Panc1 (cell line): ENCODE measurements around the gene ALPK1. TPM values are rescaled to one million over a fixed set of nuclear protein-coding genes. Genes with fewer than 3 reads are reported as not detected.

Experiments
- ATAC-seq: fragments of 200-7000 bp; cut with Tn5 transposase; 2 replicates; pipeline ENCODE4 v1.9.1; 2020; ENCODE audit warnings: mild to moderate bottlenecking, moderate library complexity
- BruUV-seq: library from RNA; stranded (reverse); fragments of 400-500 nt; replicated peaks from 2 replicates; lab custom pipeline; 2021; lab: Mats Ljungman, UMichigan
- CTCF ChIA-PET: fragments of 300-600 bp; sonication (Branson Sonifier 250); formaldehyde crosslinking; loops from one replicate; lab custom pipeline; 2022; ENCODE audit warnings: antibody characterized with exemption; lab: Charles Lee
- POLR2A ChIA-PET: fragments of 300-600 bp; sonication (Branson Sonifier 250); formaldehyde crosslinking; loops from one replicate; lab custom pipeline; 2022; ENCODE audit warnings: antibody characterized with exemption; lab: Charles Lee
- DNase-seq: peaks from one replicate; pipeline ENCODE4 v3.0.0-alpha.2; 2010; ENCODE audit warnings: low read depth, low spot score
- H3K27ac ChIP-seq: 2 replicates; pipeline ENCODE4 v1.5.1; 2011; ENCODE audit warnings: mild to moderate bottlenecking, low read length, inconsistent platforms
- H3K27me3 ChIP-seq: fragments of 200-500 bp; sonication (Bioruptor generic); 2 replicates; pipeline ENCODE4 v1.6.0; 2014; ENCODE audit warnings: low read length, inconsistent platforms; ENCODE audit not compliant: control insufficient read depth, insufficient read depth
- H3K36me3 ChIP-seq: fragments of 200-500 bp; sonication (Bioruptor generic); 2 replicates; pipeline ENCODE4 v1.5.1; 2014; ENCODE audit warnings: inconsistent platforms, mild to moderate bottlenecking, low read length, moderate library complexity; ENCODE audit not compliant: control insufficient read depth, insufficient read depth
- H3K4me1 ChIP-seq: 2 replicates; pipeline ENCODE4 v1.5.1; 2011; ENCODE audit warnings: inconsistent platforms, mild to moderate bottlenecking, low read length, moderate library complexity; ENCODE audit not compliant: control insufficient read depth, insufficient read depth
- H3K4me3 ChIP-seq, 2 experiments: 2 replicates each; pipeline ENCODE4 v1.5.1; 2011 to 2012; ENCODE audit warnings: low read depth in 2 of 2, low read length in 2 of 2, mild to moderate bottlenecking in 2 of 2, inconsistent platforms in 1 of 2, moderate library complexity in 1 of 2
- H3K9me3 ChIP-seq: fragments of 200-500 bp; sonication (Bioruptor generic); 2 replicates; pipeline ENCODE4 v1.5.1; 2014; ENCODE audit warnings: low read depth, mild to moderate bottlenecking, inconsistent platforms, low read length, moderate library complexity; ENCODE audit not compliant: control insufficient read depth, insufficient read depth
- POLR2AphosphoS5 ChIP-seq: IDR thresholded peaks from 2 replicates; pipeline ENCODE4 v1.6.1; 2012; ENCODE audit warnings: mild to moderate bottlenecking, low read depth, low read length, moderate library complexity
- SIN3A ChIP-seq: IDR thresholded peaks from 2 replicates; pipeline ENCODE4 v1.6.1; 2012; ENCODE audit warnings: low read depth, mild to moderate bottlenecking, low read length, moderate library complexity, borderline replicate concordance; ENCODE audit not compliant: insufficient read depth
- TCF7L2 ChIP-seq: IDR thresholded peaks from 2 replicates; pipeline ENCODE4 v1.6.1; 2011; ENCODE audit warnings: mild to moderate bottlenecking, low read depth, low read length, inconsistent platforms
- in situ Hi-C: cut with HindIII; loops from 2 replicates; pipeline ENCODE4 v1.10.0; 2016; ENCODE audit warnings: low sequenced_read_pairs, low pct_unique_long_range_greater_than_20kb
- intact Hi-C: fragments of 100-400 bp; cut with micrococcal nuclease; formaldehyde crosslinking; loops from one replicate; pipeline ENCODE4 v1.10.0; 2022; ENCODE audit not compliant: unreplicated experiment
- total RNA-seq: library from RNA; stranded (reverse); gene quantifications from one replicate; pipeline ENCODE4 v1.2.1, GENCODE V29; 2021; ENCODE audit not compliant: unreplicated experiment
- TF ChIP-seq, protein P1 (sequence below), 2 experiments: IDR thresholded peaks; 2 replicates each; pipeline ENCODE4 v1.6.1; 2011 to 2012; ENCODE audit warnings: low read depth in 2 of 2, control low read depth in 1 of 2, low read length in 1 of 2, mild to moderate bottlenecking in 1 of 2, moderate library complexity in 1 of 2; ENCODE audit not compliant: insufficient read depth in 1 of 2
- TF ChIP-seq, protein P2 (sequence below): fragments of 450-650 bp; IDR thresholded peaks from 2 replicates; pipeline ENCODE4 v1.5.1; 2017; ENCODE audit warnings: mild to moderate bottlenecking

Gene ALPK1
- total RNA-seq, 1 experiment from 2014 or later = 1.4 TPM

DNA sequence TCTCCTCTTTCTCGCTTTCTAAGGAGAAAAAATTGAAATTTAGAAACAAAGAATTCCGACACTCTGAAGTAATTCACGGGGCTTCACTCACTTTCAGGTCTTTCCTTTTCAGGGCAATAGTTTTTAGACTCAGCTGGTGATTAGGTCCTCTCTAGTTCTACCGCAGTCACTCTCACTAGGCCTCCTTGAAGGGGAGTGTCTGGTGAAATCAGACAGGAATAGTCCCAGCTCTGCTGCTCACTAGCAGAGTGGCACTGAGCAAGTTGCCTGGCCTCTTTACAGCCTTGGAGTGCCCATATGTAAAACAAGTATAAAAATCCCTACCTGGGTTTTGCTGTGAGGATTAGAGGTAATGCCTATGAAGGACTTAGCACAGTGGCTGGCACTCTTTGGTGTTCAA, 154.7 kb downstream of the ALPK1 start:
- BruUV-seq = no TSS peak
- Histone ChIP-seq H3K9me3 (no peaks in the 10 kb centered on the region), H3K27me3 (no peaks in the 10 kb centered on the region), H3K27ac (no peak overlapping the region), H3K4me1 (no peaks in the 10 kb centered on the region), H3K36me3 (no peaks in the 10 kb centered on the region), H3K4me3 (no peak overlapping the region)
- ATAC-seq = no peak
- ChIA-PET CTCF (no interaction called here), POLR2A (no interaction called here)
- DNase-seq = no peak
- TF ChIP-seq TCF7L2 (no peak), POLR2AphosphoS5 (no peak), SIN3A (no peak)
- TF ChIP-seq, protein P1, sequence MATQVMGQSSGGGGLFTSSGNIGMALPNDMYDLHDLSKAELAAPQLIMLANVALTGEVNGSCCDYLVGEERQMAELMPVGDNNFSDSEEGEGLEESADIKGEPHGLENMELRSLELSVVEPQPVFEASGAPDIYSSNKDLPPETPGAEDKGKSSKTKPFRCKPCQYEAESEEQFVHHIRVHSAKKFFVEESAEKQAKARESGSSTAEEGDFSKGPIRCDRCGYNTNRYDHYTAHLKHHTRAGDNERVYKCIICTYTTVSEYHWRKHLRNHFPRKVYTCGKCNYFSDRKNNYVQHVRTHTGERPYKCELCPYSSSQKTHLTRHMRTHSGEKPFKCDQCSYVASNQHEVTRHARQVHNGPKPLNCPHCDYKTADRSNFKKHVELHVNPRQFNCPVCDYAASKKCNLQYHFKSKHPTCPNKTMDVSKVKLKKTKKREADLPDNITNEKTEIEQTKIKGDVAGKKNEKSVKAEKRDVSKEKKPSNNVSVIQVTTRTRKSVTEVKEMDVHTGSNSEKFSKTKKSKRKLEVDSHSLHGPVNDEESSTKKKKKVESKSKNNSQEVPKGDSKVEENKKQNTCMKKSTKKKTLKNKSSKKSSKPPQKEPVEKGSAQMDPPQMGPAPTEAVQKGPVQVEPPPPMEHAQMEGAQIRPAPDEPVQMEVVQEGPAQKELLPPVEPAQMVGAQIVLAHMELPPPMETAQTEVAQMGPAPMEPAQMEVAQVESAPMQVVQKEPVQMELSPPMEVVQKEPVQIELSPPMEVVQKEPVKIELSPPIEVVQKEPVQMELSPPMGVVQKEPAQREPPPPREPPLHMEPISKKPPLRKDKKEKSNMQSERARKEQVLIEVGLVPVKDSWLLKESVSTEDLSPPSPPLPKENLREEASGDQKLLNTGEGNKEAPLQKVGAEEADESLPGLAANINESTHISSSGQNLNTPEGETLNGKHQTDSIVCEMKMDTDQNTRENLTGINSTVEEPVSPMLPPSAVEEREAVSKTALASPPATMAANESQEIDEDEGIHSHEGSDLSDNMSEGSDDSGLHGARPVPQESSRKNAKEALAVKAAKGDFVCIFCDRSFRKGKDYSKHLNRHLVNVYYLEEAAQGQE (IDR thresholded peaks at IDR 0.05; ENCODE audit: insufficient read depth in 1 of 2, low read depth in 2 of 2, low read length in 1 of 2) = no peak
- TF ChIP-seq, protein P2, sequence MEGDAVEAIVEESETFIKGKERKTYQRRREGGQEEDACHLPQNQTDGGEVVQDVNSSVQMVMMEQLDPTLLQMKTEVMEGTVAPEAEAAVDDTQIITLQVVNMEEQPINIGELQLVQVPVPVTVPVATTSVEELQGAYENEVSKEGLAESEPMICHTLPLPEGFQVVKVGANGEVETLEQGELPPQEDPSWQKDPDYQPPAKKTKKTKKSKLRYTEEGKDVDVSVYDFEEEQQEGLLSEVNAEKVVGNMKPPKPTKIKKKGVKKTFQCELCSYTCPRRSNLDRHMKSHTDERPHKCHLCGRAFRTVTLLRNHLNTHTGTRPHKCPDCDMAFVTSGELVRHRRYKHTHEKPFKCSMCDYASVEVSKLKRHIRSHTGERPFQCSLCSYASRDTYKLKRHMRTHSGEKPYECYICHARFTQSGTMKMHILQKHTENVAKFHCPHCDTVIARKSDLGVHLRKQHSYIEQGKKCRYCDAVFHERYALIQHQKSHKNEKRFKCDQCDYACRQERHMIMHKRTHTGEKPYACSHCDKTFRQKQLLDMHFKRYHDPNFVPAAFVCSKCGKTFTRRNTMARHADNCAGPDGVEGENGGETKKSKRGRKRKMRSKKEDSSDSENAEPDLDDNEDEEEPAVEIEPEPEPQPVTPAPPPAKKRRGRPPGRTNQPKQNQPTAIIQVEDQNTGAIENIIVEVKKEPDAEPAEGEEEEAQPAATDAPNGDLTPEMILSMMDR = no peak
- in situ Hi-C loops (no loop called here), intact Hi-C loops (no loop called here)

DNA sequence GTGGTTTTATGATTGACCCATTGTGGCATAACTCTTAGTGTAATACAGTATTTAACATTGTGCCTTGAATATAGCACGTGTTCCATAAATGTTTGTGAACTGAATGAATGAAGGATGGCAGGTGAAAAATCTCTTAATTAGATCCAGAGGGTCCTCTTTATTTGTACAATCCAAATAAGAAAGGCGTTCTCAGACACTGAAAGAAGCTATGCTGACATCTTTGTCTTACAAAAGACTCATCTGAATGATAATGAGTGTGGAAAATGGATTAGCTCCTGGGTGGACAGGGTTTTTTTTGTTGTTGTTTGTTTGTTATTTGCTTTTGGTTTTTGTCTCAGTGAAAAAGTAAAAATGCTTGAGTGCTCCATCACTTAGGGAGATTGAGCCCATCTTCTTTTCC, 156.2 kb downstream of the ALPK1 start:
- ChIA-PET CTCF (no interaction called here), POLR2A (no interaction called here)
- ATAC-seq = no peak
- Histone ChIP-seq H3K4me3 (no peak overlapping the region), H3K4me1 (no peaks in the 10 kb centered on the region), H3K27me3 (no peaks in the 10 kb centered on the region), H3K36me3 (no peaks in the 10 kb centered on the region), H3K9me3 (no peaks in the 10 kb centered on the region), H3K27ac (no peak overlapping the region)
- intact Hi-C loops (loop anchor here (1.0 kb wide), 1 partner anchor 18 kb away; no protein-coding TSS in a partner anchor), in situ Hi-C loops (no loop called here)
- BruUV-seq = no TSS peak
- TF ChIP-seq, protein P2 = no peak
- TF ChIP-seq TCF7L2 (no peak), SIN3A (no peak)
- no peak for DNase-seq
